Forelimb muscle (tissue), 1 donor: Measurements from ENCODE around the gene DRG2. TPM values are rescaled to one million over a fixed set of nuclear protein-coding genes. Genes with fewer than 3 reads are reported as not detected.

Experiments
- DNase-seq: peaks from one replicate; pipeline ENCODE4 v3.0.0-alpha.2; 2013; ENCODE audit warnings: low read depth
- polyA plus RNA-seq: library from polyadenylated mRNA; unstranded; fragments of 120-200 nt; gene quantifications from one replicate; pipeline ENCODE4 v1.2.1, GENCODE V29; 2013; ENCODE audit not compliant: insufficient read length

The DRG2 gene
- polyA plus RNA-seq, 1 donor: 24.9 TPM

GRCh38 chr17:18143044-18143936 is 55.5 kb downstream of the DRG2 start:
- DNase-seq: no peak

- DNase-seq: no peak
Observed at GRCh38 chr17:18144261-18144660, 56.5 kb downstream of the DRG2 start.

GRCh38 chr17:18144855-18145254 is 57.1 kb downstream of the DRG2 start:
- DNase-seq: no peak

GRCh38 chr17:18145811-18146210 is 58.1 kb downstream of the DRG2 start:
- no peak for DNase-seq

- no peak for DNase-seq
Observed at GRCh38 chr17:18146259-18146658, 58.5 kb downstream of the DRG2 start.

GRCh38 chr17:18146980-18147379 is 59.2 kb downstream of the DRG2 start:
- DNase-seq: no peak

- no peak for DNase-seq
Observed at GRCh38 chr17:18148586-18148985, 60.8 kb downstream of the DRG2 start.

GRCh38 chr17:18151290-18151689 is 63.5 kb downstream of the DRG2 start:
- DNase-seq: no peak

- DNase-seq: no peak
Observed at GRCh38 chr17:18155179-18155578, 67.4 kb downstream of the DRG2 start.

- DNase-seq: no peak
Observed at GRCh38 chr17:18156171-18156975, 68.6 kb downstream of the DRG2 start.

GRCh38 chr17:18156976-18157280 is 69.2 kb downstream of the DRG2 start:
- DNase-seq: no peak

Other genes with a start within 250 kb of the DRG2 start
- 36.3 TPM for gene TOM1L2, start 115.5 kb upstream of the DRG2 start, polyA plus RNA-seq
- 6.6 TPM for gene DRC3, start 115.1 kb upstream of the DRG2 start, polyA plus RNA-seq
- 19.7 TPM for gene ATPAF2, start 48.8 kb upstream of the DRG2 start, polyA plus RNA-seq
- gene GID4, start 48.5 kb upstream of the DRG2 start, polyA plus RNA-seq: 11.9 TPM
- gene MYO15A, start 20.8 kb downstream of the DRG2 start, polyA plus RNA-seq: 1.2 TPM
- gene ALKBH5, start 95.9 kb downstream of the DRG2 start, polyA plus RNA-seq: 62.8 TPM
- 20.8 TPM for gene LLGL1, start 137.7 kb downstream of the DRG2 start, polyA plus RNA-seq
- gene FLII, start 170.8 kb downstream of the DRG2 start, polyA plus RNA-seq: 146 TPM
- gene MIEF2, start 172.7 kb downstream of the DRG2 start, polyA plus RNA-seq: 14.9 TPM
- gene TOP3A, start 227.0 kb downstream of the DRG2 start, polyA plus RNA-seq: 26.7 TPM
- 7.6 TPM for gene SMCR8, start 227.3 kb downstream of the DRG2 start, polyA plus RNA-seq